DMS53 treated with DMSO at 0.1 percent for 48 hours (cell line): ENCODE results near the gene NLGN1.

ENCODE experiments used
- DNase-seq: peaks from one replicate; lab custom pipeline; 2025; ENCODE audit not compliant: unreplicated experiment; lab: John Stamatoyannopoulos, UW

The NLGN1 gene

DNA sequence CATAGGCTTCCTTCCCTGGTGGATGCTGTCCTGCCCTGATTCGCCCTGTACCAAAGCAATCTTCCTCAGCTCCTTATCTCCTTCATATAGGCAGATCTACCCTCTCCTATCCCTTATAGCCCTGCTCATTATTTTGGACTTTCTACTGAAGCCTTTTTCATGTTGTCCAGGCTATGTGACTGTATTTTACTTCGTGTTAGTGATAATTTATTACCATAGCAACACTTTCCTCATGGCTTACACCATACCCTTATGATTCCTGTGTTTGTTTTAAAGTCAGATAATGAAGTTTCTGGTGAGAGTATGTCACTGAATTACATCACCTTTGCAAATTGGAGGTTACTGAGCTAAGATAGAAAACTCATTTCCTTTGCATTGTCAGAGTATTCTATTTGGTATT is 352.6 kb downstream of the NLGN1 start:
- DNase-seq, result no peak

GRCh38 chr3:173750591-173750990 is 353.0 kb downstream of the NLGN1 start:
- no peak for DNase-seq

GRCh38 chr3:173753593-173753992 is 356.0 kb downstream of the NLGN1 start:
- no peak for DNase-seq

GRCh38 chr3:173755161-173755560 is 357.6 kb downstream of the NLGN1 start:
- no peak for DNase-seq

- no peak for DNase-seq
Measured at GRCh38 chr3:173761161-173761560, 363.6 kb downstream of the NLGN1 start.

GRCh38 chr3:173762501-173762900 is 365.0 kb downstream of the NLGN1 start:
- DNase-seq, result no peak

DNA sequence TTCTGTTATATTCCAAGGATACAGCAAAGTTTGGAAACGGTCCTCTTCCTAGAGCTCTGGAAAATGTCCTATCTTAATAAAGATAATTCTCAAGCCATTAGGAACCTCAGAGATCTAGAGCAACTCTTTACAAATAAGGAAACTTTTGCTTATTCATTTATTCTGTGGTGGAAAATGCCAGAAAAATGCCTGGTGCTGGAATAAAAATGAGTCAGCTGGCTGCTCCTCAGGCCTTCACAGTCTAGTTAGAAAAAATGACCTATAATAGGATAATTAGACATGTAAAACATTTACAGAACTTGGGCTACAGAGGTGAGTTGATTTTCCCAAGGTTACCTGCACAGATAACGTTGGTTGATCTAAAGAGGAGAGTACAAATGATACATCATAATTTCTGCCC is 372.5 kb downstream of the NLGN1 start:
- DNase-seq, result no peak

DNA sequence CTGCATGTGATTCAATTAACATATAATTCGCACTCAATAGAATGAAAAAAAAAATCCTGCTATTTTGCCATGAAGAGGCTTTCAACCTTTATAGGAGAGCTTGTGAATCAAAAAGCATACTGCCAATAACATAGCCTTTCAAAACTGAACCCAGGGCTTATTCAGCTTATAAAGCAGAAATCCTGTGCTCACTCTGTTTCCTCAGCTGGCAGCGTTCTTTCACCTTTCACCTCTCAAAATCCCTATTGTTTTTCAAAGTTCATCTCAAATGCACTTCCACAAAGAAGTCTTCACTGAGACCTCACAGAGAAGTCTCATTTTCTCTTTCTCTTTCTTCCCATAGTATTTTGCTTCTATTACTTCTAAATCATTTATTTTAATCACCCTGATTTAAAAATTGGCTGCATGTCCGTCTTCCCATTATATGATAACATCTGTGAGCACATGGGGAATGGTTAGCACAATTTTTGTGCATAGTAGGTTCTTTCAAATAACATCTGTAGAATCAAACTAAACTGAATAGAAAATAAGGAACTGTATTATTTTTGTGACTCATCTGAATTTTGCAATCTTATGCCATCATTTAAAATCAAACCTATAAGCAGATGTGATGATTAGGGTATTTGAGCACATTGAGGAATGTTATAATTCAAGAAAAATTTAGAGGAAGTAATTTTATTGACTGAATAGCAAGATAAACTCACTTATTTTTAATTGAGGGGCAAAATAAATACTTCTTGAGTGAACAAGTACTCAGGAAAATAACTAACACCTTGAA is 373.4 kb downstream of the NLGN1 start:
- DNase-seq, result no peak

DNA sequence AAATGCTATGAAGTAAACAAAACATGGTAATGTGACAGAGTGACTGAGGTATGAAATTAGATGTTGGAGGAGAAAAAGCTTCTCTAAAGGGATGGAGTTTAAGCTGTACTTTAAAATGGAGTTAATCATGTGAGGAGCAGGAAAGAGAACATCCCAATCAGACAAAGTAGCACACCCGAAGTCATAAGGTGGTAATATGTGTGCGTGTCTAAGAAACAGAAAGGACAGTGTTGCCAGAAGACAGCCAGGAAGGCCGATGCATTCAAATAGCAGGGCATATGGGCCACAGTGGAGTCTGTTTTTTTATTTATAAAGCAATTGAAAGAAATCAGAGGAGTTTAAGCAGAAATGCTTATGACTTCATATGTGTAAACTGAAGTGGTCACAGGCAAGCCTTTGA is 376.3 kb downstream of the NLGN1 start:
- DNase-seq, result no peak

DNA sequence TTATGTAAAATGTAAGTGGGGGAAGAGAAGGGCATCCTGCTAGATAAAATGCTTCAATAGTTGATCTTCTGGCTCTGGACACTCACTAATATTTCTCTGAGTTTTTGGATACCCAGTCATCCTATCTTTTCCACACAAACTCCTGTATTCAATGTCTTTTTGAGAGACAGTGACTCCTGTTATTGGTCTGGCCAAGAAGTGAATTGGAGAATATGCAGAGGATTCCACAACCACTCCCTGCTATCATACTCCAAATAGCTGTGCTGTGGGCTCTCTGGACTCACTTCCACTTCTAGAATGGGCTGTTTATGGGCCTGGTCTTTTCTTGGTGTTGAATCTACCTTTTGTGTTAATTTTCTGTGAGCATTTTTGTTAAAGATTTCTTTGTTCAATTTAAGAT is 376.8 kb downstream of the NLGN1 start:
- DNase-seq, result no peak

DNA sequence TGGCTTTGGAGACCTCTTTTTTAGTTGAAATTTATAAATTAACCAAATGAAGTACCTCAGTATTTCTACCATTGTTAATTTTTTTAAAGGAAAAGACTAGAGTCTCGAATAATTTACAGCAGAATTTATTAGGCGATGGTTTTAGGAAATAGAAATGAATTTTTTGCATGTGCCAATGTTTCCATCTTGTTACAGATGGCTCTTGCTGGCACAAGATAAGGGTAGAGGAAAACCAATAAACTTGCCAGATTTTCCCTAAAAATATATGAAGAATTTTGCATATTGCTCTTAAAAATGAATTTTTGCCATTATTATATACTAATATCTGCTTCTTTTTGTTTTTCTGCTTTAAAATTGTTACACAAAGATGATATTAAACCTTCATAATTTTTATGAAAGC is 380.7 kb downstream of the NLGN1 start:
- DNase-seq, result no peak

DNA sequence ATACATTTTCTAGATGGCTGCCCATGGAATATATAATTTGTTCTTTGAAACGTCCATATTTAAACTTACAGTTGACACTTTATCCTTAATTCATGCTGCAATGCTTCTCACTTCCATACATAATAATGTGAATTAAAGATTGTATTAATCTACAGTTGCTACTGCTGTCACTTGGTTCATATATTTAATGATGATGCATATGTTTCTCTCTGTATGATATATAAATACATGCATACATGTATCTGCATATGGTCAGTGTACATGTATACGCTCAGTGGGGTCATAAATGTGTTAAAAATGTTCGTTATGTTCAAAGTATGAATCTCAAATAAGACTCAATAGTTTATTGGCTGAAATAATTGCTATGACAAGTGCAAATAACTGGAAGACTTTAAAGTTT is 382.5 kb downstream of the NLGN1 start:
- no peak for DNase-seq

DNA sequence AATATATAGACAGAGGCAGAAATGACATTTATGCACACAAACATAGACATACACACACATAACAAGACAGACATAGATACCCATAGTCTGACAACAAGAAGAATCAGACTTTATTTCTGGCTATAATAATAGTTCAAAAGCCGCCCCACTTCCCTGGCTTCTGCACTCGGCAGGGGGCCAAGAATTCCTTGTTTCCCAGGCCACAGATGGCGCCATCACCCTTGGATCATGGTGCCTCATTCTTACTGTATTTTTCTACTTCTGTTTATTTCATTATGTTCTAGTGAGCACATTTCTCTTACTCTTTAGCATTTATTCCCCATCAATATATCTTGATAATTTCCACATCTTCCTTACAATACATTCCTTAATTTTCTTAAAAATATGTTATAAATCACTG is 387.5 kb downstream of the NLGN1 start:
- no peak for DNase-seq

- DNase-seq, result no peak
Measured at GRCh38 chr3:173789530-173790162, 392.1 kb downstream of the NLGN1 start.

- no peak for DNase-seq
Measured at GRCh38 chr3:173793963-173794362, 396.4 kb downstream of the NLGN1 start.

DNA sequence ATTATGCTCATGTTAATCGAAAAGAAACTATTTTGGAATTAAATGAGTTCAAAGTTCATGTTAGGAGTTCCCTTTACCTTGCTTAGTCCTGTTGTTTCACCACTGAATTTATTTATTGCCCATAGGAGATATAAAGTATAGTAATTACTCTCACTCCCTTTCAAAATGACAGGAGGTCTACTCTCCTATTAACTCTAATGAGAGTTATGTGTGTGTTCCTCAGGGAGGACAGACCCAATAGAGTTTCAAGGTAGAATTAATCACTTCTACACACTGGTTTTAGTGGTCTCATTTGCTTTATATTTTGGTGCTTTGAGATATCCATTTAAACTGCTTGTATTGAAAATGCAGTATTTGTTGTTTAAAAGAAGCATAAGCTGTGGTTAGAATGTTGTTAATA is 398.9 kb downstream of the NLGN1 start:
- DNase-seq, result no peak

GRCh38 chr3:173796890-173797289 is 399.3 kb downstream of the NLGN1 start:
- DNase-seq, result no peak

DNA sequence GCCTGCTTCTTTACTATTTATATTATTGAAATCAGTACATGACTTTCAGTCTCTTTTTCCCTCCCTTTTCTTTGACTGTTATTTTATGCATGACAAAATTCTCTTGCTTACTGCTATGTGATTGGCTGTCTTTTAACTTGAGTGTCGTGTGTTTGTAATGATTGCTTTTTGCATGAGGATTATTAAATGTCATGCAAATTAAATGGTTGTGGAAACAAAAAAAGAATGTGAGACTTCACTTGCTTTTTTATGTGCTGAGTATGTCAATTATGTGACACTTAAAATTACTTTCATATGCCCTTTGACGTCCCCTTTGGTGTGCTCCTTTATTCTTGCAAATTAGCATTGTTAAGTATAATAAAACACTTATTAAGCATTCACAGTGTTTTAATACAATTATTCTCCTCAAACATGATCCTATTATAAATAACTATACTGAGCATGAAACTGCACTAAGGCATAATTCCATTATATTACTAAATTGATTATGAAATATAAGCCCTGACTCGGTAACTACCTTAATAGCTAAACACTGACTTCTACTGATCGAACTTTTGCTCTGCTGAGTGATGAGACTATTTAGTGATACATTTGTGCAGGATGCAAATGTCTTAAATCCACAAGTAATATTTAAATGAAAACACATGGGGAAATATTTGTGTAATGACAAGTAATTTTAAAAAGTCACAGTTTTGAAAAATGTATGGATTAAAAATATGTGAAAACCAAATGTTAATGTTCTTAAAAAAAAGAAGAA is 401.7 kb downstream of the NLGN1 start:
- no peak for DNase-seq

DNA sequence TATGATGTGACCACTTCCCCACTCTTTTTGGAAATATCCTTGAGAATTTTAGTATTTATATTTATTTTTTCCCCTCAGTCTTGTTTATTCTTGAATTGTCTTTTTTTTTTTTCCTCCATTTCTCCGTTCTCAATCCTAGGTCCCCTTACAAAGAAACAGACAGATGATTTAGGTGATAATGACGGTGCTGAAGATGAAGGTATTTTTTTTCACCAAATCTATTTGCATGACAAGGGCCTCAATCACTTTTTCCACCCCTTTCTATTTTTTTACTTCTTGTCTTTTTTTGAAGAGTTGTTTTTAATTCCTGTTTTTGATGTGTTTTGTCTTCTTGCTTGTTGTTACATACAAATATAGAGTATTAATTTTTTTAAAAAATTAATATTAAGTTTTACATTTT is 402.6 kb downstream of the NLGN1 start:
- DNase-seq, result no peak

DNA sequence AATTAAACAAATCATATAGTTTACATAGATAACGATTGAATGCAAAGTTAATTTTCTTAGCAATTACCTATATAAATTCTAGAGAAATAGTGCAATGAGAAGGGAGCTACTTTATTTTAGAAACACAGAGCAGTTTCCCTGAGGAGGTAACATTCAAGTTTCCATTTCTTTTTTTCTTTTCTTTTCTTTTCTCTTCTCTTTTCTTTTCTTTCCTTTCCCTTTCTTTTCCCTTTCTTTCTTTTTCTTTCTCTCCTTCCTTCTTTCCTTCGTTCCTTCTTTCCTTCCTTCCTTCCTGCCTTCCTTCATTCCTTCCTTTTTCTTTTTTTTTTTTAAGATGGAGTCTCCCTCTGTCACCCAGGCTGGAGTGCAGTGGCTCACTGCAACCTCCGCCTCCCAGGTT is 417.3 kb downstream of the NLGN1 start:
- no peak for DNase-seq

DNA sequence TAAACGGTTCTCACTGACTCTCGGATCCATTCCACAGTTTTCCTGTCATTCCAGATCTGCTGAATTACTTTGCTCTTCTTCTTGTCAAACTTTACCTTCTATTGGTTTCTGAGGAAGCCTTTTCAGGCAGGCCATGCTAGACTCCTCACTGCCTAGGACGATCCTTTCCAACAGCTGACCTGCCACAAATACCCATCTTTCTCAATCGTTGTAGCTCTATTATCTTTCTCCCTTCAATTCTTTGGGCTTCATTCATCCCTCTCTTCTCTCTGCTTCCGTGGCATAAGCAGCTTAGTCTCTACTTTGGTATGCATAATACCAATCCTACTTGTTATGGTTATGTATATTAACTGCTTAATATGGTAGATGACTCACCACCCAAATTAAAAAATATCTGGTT is 421.8 kb downstream of the NLGN1 start:
- no peak for DNase-seq

DNA sequence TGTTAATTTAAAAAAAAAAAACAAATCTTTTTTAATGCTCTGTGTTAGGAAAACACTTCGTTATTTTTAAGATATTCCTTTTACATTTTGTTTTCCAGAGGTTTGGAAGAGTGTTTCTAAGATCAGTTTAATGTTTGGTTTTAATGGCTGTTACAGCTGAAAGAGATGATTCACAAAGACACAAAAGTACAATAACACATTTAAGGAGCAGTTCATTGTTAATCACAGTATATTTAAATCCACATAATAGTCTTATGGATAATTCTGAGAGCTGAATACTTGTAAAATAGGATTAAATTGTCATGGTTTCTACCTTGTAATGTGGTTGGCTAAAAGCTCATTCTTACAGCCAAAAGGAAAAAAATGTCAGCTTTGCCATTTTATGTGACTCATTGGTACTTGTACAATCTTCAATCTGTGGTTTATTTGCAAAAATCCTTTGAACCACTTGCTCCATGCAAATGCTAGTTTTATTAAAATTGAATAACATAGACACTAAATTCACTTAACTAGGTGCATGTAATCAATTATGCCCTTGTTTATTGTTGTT is 426.4 kb downstream of the NLGN1 start:
- DNase-seq, result no peak
